NCI-H146 treated with DMSO at 0.1 percent for 48 hours (cell line): ENCODE measurements around the gene EXOC6B.

ENCODE experiments used
- DNase-seq: peaks from one replicate; lab custom pipeline; 2025; ENCODE audit not compliant: unreplicated experiment; lab: John Stamatoyannopoulos, UW

Gene EXOC6B

DNA sequence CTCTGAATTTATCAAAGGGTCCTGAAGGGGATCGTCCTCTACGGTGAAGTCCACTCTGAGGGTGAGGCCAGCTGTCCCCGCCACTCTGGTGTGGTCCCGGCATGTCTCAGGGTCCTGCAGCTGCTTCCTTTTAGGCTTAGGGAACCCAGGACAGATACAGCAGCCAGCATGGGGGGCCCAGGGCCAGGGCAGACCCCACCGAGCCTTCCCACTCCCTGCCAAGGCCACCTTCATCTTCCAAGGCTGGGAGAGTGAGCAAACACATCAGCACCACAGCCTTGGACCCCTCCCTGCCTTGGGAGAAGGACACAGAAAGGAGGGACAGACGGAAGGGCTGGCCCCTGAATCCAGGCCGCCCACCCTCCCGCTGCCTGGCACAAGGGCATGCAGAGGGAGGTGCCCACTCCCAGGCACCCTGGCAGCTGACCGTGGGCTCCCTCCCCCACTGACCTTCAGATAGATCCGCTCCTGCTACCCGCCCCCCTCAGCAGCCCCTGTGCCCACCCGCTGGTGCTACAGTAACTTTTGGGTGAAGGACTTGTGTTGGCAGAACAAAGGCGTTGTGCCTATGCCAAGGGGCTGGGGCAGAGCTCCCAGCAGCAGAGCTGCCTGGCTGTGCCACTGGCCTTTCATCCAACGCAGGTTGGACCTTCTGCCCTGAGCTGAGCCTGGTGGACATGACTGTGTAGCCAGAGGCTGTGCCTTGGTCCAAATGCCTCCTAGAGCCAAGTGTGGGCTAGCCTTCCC lies 685.8 kb downstream of the EXOC6B start:
- DNase-seq, result no peak

GRCh38 chr2:72139471-72139873 lies 686.4 kb downstream of the EXOC6B start:
- DNase-seq, result no peak

GRCh38 chr2:72138921-72139381 lies 686.9 kb downstream of the EXOC6B start:
- no peak for DNase-seq

DNA sequence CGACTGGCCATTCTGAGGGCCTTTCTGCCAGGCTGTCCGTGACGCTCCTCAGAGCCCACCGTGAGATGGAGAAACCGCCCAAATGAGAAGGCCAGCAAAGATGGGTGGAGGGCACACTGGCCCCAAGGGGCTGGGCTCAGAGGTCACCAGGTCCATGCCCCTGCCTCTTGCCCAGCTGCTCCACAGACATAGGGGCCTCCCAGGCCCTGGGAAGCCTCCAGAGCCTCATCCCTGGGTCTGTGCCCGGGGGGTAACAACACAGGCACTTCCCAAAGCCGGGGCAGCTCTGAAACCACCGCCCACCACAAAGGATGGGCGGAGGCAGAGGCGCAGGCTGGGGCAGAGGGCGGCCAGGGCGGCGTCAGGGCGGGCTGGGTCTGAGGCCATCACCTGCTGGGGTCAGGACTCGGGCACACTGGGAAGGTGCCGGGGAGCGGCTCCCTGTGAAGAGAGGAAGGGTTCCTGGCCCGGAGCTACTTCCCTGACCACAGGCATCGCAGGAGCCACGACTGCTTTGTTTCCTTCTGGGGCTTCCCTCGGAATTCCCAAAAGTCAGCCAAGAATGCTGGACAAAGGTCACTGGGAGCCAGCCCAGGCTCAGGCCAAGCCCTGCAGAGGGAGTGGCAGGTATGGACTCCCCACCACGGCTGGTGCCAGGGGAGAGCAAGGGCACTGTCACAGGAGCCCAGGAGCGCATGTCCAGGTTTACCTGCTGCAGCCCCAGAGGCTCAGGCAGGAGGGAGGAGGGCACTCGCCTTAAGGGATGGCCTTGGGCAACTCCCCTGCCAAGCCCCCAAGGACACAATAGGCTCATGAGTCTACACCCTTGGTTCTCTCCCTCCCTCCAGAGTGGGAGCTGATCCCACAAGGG lies 687.6 kb downstream of the EXOC6B start:
- no peak for DNase-seq

DNA sequence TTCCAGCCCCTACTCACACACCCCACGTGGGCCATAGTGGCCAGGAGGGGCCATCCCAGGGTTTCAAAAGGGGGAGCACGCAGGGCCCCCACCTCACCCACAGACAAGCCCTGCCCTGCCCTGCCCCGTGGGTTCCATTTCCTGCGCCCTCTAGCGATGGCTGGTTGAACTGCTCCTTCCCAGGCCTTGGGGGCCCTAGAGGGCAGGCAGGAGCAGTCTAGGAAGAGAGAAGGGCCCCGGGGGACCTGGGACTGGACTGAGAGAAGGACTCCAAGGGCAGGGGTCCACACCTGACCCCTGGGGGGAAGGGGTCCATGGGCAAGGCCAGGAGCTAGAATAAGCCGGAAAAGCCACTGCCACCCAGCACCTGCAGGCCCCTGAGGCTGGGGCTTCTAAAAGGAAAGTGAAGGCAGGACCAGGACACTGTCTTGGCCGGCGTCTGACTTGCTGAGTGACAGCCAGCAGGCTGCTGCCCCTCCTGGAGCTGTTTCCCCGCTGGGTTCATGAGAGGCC lies 688.3 kb downstream of the EXOC6B start:
- no peak for DNase-seq

DNA sequence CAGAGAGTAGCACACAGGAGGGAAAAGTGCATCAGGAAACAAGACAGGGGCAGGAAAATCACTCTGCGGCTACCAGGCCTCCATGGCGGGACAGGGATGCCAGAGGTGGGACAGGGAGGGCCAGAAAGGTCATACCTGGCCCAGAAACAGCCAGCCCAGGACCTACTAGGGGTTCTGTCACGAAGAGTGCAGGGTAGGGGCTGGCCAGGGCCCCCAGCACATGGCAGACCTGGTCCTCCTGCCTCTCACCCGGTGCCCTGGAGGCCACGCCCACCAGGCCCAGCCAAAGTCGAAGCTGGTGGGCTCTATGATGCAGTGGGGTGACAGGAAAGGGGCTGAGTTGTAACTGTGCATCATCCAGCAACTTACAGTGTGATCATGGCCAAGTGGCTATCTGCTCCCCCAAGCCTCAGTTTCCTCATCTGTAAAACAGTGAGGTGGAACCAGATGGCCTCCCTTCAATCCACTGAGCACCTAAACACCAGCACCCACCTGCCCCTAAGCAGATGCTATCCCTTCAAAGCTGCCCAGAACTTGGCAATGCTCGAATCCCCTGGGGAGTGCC lies 688.8 kb downstream of the EXOC6B start:
- no peak for DNase-seq

GRCh38 chr2:72136331-72136730 lies 689.5 kb downstream of the EXOC6B start:
- no peak for DNase-seq

DNA sequence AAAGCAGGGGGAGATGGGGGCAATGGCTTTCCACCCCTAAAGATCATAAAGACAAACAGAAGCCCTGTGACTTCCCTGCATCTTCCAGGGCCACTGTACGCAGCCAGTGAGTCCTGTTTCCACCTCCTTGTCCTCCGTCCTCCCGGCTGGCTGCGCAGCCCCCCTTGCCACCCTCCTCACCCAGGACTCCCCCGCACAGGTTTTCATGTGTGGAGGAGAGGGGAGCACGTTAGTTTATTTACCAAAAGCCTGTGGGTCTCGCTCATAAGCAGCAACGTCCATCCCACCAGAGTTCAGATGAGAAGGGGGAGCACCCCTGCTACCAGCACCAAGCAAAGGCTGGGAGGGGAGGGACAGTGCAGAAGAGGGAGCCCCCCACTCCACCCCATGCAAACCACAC lies 689.9 kb downstream of the EXOC6B start:
- DNase-seq, result no peak

GRCh38 chr2:72134997-72135800 lies 690.6 kb downstream of the EXOC6B start:
- DNase-seq, result no peak

DNA sequence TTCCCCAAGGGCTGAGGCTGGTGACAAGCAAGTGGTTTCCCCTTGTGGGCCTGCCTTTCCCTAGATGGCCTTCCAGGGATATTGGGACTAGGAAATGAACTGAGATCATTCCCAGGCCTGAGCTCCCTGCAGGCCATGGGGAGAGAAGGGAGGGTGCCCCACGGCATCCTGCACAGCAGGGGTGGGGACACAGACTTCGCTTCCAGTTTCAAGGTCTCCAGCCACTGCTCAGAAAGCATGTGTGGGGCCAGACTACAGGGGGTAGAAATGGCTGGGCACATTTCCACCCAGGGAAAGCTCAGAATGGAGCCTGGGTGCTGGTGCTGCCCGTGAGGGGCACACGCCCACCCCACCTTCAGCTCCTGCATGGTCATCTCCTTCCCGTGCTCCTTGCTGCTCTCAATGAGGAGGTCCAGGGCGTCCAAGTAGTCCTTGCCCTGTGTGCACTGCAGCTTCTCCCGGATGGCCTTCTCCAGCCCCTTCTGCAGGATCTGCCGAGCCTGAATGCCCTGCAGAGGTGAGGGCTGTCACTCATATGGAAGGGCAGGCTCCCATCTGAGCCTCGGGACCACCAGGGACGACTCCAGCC lies 691.3 kb downstream of the EXOC6B start:
- DNase-seq, result no peak

- no peak for DNase-seq
These were observed 692.0 kb downstream of the EXOC6B start for GRCh38 chr2:72133721-72134407.

- no peak for DNase-seq
These were observed 692.7 kb downstream of the EXOC6B start for GRCh38 chr2:72132981-72133720.

DNA sequence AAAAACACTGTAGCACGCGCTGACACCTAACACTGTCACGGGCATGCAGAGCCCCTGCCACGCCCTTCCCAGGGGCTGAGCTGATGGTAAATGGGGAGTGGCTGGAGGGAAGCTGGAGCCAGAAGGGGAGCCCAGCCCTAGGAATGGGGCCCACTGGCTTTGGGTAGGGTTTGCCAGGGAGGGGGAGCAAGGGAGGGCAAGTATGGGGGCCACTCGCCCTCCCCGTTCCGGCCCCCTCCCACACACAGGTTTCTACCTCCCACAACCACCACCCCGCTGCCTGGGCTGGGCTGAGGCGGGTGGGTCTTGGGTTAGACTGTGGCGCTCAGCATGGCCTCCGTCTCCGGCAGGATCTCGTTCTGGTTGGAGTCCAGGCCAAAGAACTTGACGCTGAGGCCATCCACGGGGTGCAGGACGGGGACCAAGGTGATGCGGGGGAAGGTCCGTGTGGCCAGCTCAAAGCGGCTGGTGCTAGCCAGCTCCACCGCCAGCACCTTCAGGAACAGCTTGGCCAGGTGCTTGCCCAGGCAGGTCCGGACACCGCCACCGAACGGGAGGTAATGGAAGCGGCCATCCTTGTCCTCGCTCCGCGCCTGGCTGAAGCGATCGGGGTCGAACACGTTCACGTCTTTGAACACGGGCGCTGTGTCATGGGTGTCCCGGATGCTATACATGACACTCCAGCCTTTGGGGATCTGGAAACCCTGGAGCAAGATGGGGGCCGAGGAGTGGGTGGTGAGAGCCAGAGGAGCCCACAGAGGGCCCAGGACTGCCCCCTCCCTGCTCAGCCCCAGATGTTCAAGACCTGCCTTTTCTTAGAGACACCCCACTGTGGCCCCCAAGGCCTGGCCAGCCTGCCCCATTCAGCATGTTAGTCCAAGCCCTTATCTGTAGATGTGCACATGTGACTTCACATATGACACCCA lies 693.7 kb downstream of the EXOC6B start:
- DNase-seq, result no peak

- DNase-seq, result no peak
These were observed 694.4 kb downstream of the EXOC6B start for GRCh38 chr2:72131371-72131891.

- DNase-seq, result no peak
These were observed 695.0 kb downstream of the EXOC6B start for GRCh38 chr2:72130659-72131360.

GRCh38 chr2:72129681-72130340 lies 696.0 kb downstream of the EXOC6B start:
- no peak for DNase-seq

GRCh38 chr2:72128843-72129227 lies 697.0 kb downstream of the EXOC6B start:
- DNase-seq, result no peak
